ENCODE measurements around the gene HBA2. TPM values are rescaled to one million over a fixed set of nuclear protein-coding genes. Genes with fewer than 3 reads are reported as not detected.

The HBA2 gene
- total and polyA plus RNA-seq, 2 of the 4 experiments (the other 2 are of a cell fraction): not detected

DNA sequence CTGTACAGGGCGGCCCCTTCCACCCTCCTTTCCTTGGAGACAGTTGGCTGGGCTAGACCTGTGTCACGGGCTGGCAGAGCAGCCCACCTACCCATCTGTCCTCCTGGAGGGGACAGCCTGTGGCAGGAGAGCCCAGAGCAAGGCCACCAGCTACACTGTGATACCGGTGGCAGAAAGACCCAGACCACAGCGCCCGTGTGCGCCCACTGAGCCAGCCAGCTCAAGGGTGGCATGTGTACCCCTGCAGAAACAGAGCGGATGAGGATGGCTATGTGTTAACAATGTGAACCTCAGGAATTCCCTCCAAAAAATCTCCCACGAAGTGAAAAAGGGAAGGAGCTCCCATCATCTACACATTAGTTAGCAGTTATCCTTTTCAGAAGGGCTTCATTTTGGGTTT lies 14.7 kb downstream of the HBA2 start:
- Histone ChIP-seq H3K36me3 (ENCODE audit: control insufficient read depth, insufficient read depth, low read length) (peaks cover 54% of the 10 kb centered on the region), H2BK120ac (ENCODE audit: low read depth, low read length) (no peak overlapping the region), H3K4me3 (ENCODE audit: insufficient read depth, low read depth, low read length) (no peak overlapping the region), H4K20me1 (ENCODE audit: insufficient read depth, low read length) (peaks cover 19% of the 10 kb centered on the region), H4K5ac (ENCODE audit: low read depth, low read length) (no peak overlapping the region), H3K56ac (ENCODE audit: extremely low read depth, insufficient read depth, low read length) (no peak overlapping the region), H2BK20ac (ENCODE audit: low read depth, low read length) (no peak overlapping the region), H3K9me1 (ENCODE audit: insufficient read depth, low read length) (no peaks in the 10 kb centered on the region; the same call in 1 of the 2 replicates), H3K79me1 (ENCODE audit: low read depth in 1 of 2, low read length in 2 of 2) (peaks cover 4 to 27% of the 10 kb centered on the region in 2 experiments), H3K9ac (ENCODE audit: low read depth, low read length) (no peak overlapping the region), H3K4me1 (ENCODE audit: control insufficient read depth, insufficient read depth, low read length) (no peaks in the 10 kb centered on the region), H3K4ac (ENCODE audit: low read depth, low read length) (no peak overlapping the region), H3K27ac (ENCODE audit: insufficient read depth, low read length) (no peak overlapping the region), H2AFZ (replicated peaks; ENCODE audit: low read length, poor library complexity) (no peak overlapping the region), H4K91ac (ENCODE audit: insufficient read depth, low read depth, low read length) (no peak overlapping the region), H3K23ac (ENCODE audit: low read depth, low read length) (no peak overlapping the region), H2AK5ac (ENCODE audit: low read depth, low read length) (no peak overlapping the region), H3K27me3 (ENCODE audit: control insufficient read depth, insufficient read depth, low read length) (no peaks in the 10 kb centered on the region), H3K9me3 (ENCODE audit: control insufficient read depth, insufficient read depth, low read length) (no peaks in the 10 kb centered on the region), H3K18ac (ENCODE audit: low read depth, low read length) (no peak overlapping the region), H4K8ac (ENCODE audit: low read depth in 2 of 2, low read length in 2 of 2) (no peak overlapping the region), H3K14ac (replicated peaks; ENCODE audit: low read depth, low read length) (no peak overlapping the region), H3K4me2 (ENCODE audit: low read depth, low read length) (no peak overlapping the region), H2BK5ac (ENCODE audit: low read depth, low read length, poor library complexity, severe bottlenecking) (no peak overlapping the region), H2BK15ac (ENCODE audit: low read depth, low read length) (no peak overlapping the region), H2AK9ac (replicated peaks; ENCODE audit: low read depth, low read length, poor library complexity) (no peak overlapping the region)
- intact Hi-C loops (cut with micrococcal nuclease): no loop called here
- DNase-seq (no peak), ATAC-seq (ENCODE audit: low read depth) (no peak)
- BruUV-seq (replicated peaks): no TSS peak
- in situ Hi-C loops (cut with MboI; ENCODE audit: low sequenced_read_pairs): no loop called here
- CTCF ChIA-PET: no interaction called here
- TF ChIP-seq SMC3 (IDR thresholded peaks at IDR 0.05; ENCODE audit: low read depth, low read length) (no peak), MAFK (IDR thresholded peaks at IDR 0.05; ENCODE audit: low read depth, low read length) (no peak), RCOR1 (IDR thresholded peaks at IDR 0.05; ENCODE audit: insufficient replicate concordance, low read length) (no peak), MXI1 (IDR thresholded peaks at IDR 0.05; ENCODE audit: borderline replicate concordance, low read depth, low read length) (no peak), RFX5 (IDR thresholded peaks at IDR 0.05; ENCODE audit: low read depth, low read length) (no peak), RAD21 (IDR thresholded peaks at IDR 0.05; ENCODE audit: low read length) (no peak), BHLHE40 (IDR thresholded peaks at IDR 0.05; ENCODE audit: low read depth, low read length) (no peak), CEBPB (IDR thresholded peaks at IDR 0.05; ENCODE audit: low read depth, low read length) (no peak), FOS (IDR thresholded peaks at IDR 0.05; ENCODE audit: low read depth, low read length) (no peak), MAZ (IDR thresholded peaks at IDR 0.05; ENCODE audit: borderline replicate concordance, low read depth, low read length) (no peak), POLR2A (IDR thresholded peaks at IDR 0.05; ENCODE audit: low read depth, low read length) (no peak), NFE2L2 (IDR thresholded peaks at IDR 0.05; ENCODE audit: low read depth, low read length) (no peak), CHD1 (IDR thresholded peaks at IDR 0.05; ENCODE audit: low read depth, low read length) (no peak)
- TF ChIP-seq, protein P1, sequence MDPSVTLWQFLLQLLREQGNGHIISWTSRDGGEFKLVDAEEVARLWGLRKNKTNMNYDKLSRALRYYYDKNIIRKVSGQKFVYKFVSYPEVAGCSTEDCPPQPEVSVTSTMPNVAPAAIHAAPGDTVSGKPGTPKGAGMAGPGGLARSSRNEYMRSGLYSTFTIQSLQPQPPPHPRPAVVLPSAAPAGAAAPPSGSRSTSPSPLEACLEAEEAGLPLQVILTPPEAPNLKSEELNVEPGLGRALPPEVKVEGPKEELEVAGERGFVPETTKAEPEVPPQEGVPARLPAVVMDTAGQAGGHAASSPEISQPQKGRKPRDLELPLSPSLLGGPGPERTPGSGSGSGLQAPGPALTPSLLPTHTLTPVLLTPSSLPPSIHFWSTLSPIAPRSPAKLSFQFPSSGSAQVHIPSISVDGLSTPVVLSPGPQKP (IDR thresholded peaks at IDR 0.05; ENCODE audit: borderline replicate concordance, low read depth, low read length): no peak
- TF ChIP-seq, protein P2, sequence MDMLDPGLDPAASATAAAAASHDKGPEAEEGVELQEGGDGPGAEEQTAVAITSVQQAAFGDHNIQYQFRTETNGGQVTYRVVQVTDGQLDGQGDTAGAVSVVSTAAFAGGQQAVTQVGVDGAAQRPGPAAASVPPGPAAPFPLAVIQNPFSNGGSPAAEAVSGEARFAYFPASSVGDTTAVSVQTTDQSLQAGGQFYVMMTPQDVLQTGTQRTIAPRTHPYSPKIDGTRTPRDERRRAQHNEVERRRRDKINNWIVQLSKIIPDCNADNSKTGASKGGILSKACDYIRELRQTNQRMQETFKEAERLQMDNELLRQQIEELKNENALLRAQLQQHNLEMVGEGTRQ (IDR thresholded peaks at IDR 0.05; ENCODE audit: low read depth, low read length): no peak
- TF ChIP-seq, protein P3, sequence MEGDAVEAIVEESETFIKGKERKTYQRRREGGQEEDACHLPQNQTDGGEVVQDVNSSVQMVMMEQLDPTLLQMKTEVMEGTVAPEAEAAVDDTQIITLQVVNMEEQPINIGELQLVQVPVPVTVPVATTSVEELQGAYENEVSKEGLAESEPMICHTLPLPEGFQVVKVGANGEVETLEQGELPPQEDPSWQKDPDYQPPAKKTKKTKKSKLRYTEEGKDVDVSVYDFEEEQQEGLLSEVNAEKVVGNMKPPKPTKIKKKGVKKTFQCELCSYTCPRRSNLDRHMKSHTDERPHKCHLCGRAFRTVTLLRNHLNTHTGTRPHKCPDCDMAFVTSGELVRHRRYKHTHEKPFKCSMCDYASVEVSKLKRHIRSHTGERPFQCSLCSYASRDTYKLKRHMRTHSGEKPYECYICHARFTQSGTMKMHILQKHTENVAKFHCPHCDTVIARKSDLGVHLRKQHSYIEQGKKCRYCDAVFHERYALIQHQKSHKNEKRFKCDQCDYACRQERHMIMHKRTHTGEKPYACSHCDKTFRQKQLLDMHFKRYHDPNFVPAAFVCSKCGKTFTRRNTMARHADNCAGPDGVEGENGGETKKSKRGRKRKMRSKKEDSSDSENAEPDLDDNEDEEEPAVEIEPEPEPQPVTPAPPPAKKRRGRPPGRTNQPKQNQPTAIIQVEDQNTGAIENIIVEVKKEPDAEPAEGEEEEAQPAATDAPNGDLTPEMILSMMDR (conservative IDR thresholded peaks at IDR 0.05; ENCODE audit: low read depth, low read length): no peak
- dilution Hi-C loops (cut with HindIII; ENCODE audit: low sequenced_read_pairs, unreplicated experiment): no loop called here
- 100% methylated on average over 1 of the region's 8 CpGs; no CpG with 5 or more reads in 1 of the 2 experiments for WGBS, 2 experiments (ENCODE audit: extremely low coverage in 2 of 2, insufficient read length in 1 of 2)
- POLR2A ChIA-PET (ENCODE audit: unreplicated experiment): no interaction called here
